ENCODE results near the gene HSD17B1. TPM values are rescaled to one million over a fixed set of nuclear protein-coding genes. Genes with fewer than 3 reads are reported as not detected.

Gene HSD17B1
- total RNA-seq, 1 experiment from 2014 or later: 1.5 TPM

DNA sequence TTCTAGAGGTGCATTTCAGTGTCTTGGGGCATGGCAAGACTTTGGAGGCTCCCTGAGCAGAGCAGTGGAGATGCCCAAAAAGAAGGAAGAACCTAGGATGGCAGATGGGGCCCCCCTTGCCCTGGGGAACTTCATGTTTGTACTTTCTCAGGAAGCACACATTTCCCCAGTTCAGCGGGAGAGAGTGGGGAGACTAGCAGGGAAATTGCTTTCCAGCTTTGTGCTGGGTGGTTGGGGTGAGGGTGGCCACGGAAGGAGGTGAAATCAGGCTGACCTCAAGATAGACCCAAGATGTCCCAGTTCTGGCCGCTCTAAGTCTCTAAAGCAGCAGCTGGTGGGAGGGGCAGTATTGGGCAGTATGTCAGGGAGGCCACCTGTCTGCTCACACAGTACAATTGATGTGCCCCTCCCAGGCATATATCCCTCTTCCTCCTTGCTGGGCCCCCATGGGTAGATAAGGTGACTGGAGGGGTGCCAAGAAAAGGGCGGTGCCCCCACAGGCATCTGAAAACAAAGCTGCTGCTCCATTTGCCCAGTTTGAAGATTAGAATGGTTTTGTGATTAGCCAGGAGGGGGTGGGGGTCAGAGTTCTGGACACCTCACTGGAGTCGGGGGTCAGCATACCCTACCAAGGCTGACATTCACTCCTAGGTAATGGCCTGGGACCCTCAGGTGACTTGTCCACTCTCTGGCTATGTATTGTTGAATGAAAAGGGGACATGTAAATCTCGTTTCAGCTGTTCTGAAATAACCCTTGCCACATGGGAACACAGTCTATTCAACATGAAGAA lies 33.8 kb upstream of the HSD17B1 start (continued):
- TF ChIP-seq FOXP1 (CRISPR knock-in tag; IDR thresholded peaks at IDR 0.05; ENCODE audit: borderline replicate concordance) (no peak), TEAD1 (CRISPR knock-in tag; IDR thresholded peaks at IDR 0.05) (no peak), SMAD4 (CRISPR knock-in tag; IDR thresholded peaks at IDR 0.05) (no peak), ZNF232 (CRISPR knock-in tag; IDR thresholded peaks at IDR 0.05) (no peak), IRF2 (CRISPR knock-in tag; IDR thresholded peaks at IDR 0.05; ENCODE audit: borderline replicate concordance, low read depth) (no peak), ATF6 (CRISPR knock-in tag; IDR thresholded peaks at IDR 0.05) (no peak), HMGA2 (CRISPR knock-in tag; IDR thresholded peaks at IDR 0.05) (no peak)
- TF ChIP-seq, protein P1, sequence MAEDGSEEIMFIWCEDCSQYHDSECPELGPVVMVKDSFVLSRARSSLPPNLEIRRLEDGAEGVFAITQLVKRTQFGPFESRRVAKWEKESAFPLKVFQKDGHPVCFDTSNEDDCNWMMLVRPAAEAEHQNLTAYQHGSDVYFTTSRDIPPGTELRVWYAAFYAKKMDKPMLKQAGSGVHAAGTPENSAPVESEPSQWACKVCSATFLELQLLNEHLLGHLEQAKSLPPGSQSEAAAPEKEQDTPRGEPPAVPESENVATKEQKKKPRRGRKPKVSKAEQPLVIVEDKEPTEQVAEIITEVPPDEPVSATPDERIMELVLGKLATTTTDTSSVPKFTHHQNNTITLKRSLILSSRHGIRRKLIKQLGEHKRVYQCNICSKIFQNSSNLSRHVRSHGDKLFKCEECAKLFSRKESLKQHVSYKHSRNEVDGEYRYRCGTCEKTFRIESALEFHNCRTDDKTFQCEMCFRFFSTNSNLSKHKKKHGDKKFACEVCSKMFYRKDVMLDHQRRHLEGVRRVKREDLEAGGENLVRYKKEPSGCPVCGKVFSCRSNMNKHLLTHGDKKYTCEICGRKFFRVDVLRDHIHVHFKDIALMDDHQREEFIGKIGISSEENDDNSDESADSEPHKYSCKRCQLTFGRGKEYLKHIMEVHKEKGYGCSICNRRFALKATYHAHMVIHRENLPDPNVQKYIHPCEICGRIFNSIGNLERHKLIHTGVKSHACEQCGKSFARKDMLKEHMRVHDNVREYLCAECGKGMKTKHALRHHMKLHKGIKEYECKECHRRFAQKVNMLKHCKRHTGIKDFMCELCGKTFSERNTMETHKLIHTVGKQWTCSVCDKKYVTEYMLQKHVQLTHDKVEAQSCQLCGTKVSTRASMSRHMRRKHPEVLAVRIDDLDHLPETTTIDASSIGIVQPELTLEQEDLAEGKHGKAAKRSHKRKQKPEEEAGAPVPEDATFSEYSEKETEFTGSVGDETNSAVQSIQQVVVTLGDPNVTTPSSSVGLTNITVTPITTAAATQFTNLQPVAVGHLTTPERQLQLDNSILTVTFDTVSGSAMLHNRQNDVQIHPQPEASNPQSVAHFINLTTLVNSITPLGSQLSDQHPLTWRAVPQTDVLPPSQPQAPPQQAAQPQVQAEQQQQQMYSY (CRISPR knock-in tag; IDR thresholded peaks at IDR 0.05): no peak
- TF ChIP-seq, protein P2, sequence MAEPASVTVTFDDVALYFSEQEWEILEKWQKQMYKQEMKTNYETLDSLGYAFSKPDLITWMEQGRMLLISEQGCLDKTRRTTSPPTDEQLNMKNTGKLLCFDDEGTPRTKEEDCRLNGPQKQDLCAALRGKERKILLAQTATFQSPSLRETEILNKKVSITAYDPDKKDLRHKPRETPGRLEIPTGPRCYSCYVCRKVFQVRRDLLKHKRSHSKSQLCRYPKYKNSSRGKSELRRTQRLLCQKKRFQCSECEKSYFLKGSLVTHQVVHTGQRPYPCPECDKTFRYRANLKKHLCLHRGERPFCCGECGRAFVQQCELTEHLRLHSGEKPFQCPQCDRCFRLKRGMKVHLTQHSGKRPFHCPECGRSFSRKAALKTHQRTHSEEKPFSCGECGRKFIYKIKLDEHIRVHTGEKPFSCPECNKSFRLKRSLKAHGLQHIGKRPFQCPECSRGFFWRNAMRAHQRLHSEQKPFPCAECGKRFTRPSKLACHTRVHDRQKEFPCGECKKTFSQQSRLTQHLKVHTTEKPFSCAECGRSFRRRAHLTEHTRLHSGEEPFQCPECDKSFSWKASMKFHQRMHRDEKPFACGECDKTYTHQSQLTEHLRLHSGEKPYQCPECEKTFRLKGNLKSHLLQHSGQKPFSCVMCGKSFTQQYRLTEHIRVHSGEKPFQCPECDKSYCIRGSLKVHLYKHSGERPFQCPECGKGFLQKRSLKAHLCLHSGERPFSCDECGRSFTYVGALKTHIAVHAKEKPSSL (CRISPR knock-in tag; conservative IDR thresholded peaks at IDR 0.05): no peak

GRCh38 chr17:42519546-42520491 lies 32.9 kb upstream of the HSD17B1 start:
- Mint-ChIP-seq H3K9me3 (no peaks in the 10 kb centered on the region), H3K36me3 (peaks cover 10% of the 10 kb centered on the region), H3K27me3 (ENCODE audit: low read depth) (peaks cover 4% of the 10 kb centered on the region), H3K27ac (no peak overlapping the region; the same call in 1 of the 2 replicates), H3K4me3 (no peak overlapping the region), H3K4me1 (peaks cover 19% of the 10 kb centered on the region)
- POLR2A ChIA-PET: interaction anchor here (0.5 to 1.2 kb wide), 7 partner anchors 13 to 97 kb away, joined by 3 to 6 read pairs (median 3); partner anchors contain the start of genes CAVIN1 and NAGLU
- CTCF ChIA-PET: interaction anchor here (0.6 to 4.1 kb wide), 23 partner anchors 7 to 399 kb away, joined by 3 to 72 read pairs (median 4); partner anchors contain the start of genes CAVIN1, KAT2A, MLX and PSMC3IP
- peak; percentile 54 for DNase-seq (ENCODE audit: low spot score)
- peak; percentile 64 for ATAC-seq
- TF ChIP-seq, protein P3, sequence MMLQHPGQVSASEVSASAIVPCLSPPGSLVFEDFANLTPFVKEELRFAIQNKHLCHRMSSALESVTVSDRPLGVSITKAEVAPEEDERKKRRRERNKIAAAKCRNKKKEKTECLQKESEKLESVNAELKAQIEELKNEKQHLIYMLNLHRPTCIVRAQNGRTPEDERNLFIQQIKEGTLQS (CRISPR knock-in tag; conservative IDR thresholded peaks at IDR 0.05): no peak
- TF ChIP-seq TCF7 (CRISPR knock-in tag; IDR thresholded peaks at IDR 0.05; ENCODE audit: low read depth): no peak
- TF ChIP-seq ATF2 (CRISPR knock-in tag; IDR thresholded peaks at IDR 0.05; ENCODE audit: borderline replicate concordance, low read depth): no peak
- no peak for TF ChIP-seq E2F5 (CRISPR knock-in tag; IDR thresholded peaks at IDR 0.05)
- no peak for TF ChIP-seq E2F4 (CRISPR knock-in tag; IDR thresholded peaks at IDR 0.05; ENCODE audit: borderline replicate concordance, low read depth)
- no peak for TF ChIP-seq KAT7 (CRISPR knock-in tag; IDR thresholded peaks at IDR 0.05; ENCODE audit: borderline replicate concordance)
- TF ChIP-seq, protein P4, sequence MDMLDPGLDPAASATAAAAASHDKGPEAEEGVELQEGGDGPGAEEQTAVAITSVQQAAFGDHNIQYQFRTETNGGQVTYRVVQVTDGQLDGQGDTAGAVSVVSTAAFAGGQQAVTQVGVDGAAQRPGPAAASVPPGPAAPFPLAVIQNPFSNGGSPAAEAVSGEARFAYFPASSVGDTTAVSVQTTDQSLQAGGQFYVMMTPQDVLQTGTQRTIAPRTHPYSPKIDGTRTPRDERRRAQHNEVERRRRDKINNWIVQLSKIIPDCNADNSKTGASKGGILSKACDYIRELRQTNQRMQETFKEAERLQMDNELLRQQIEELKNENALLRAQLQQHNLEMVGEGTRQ (CRISPR knock-in tag; IDR thresholded peaks at IDR 0.05): peak; percentile 91
- TF ChIP-seq ZNF396 (CRISPR knock-in tag; IDR thresholded peaks at IDR 0.05; ENCODE audit: borderline replicate concordance): no peak
- peak; percentile 94 for TF ChIP-seq USF1 (CRISPR knock-in tag; IDR thresholded peaks at IDR 0.05)
